ENCODE results near the gene EFR3B.

Gene EFR3B

DNA sequence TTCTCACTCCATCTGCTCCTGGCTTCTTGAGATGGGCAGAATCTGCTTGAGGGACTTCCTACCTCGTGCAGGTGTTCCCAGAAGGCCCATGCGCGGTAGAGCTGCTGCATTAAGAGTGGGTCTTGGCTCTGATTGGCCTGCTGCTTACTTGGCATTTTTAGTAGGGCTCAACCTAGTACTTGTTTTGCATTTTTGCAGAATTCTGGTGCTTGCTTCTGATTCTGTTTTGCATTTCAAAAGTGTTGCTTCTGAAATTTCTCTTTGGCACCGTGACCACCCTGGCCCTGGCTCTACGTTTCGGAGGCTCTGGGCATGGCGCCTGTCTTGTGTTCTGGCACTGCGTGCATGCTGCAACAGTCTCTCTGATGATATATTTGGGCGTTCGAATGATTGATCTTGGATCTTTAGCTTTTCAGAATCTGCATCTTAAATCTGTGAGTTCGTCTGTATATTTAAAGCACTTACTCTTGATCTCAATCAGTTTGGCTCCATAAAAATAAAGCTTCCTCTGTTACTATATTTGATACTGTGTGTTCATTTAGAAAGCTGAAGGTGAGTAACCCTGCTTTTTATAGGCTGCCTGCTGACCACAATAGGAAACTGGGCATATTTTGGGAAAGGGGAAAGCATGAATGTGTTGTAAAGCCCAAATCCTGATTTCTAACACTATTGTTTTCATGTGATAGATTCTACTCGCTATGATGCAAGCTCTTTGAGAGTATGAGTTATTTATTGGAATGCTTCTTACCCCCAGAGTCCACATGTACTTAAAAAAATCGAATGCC is 22.2 kb downstream of the EFR3B start:
- TF ChIP-seq, protein P1, sequence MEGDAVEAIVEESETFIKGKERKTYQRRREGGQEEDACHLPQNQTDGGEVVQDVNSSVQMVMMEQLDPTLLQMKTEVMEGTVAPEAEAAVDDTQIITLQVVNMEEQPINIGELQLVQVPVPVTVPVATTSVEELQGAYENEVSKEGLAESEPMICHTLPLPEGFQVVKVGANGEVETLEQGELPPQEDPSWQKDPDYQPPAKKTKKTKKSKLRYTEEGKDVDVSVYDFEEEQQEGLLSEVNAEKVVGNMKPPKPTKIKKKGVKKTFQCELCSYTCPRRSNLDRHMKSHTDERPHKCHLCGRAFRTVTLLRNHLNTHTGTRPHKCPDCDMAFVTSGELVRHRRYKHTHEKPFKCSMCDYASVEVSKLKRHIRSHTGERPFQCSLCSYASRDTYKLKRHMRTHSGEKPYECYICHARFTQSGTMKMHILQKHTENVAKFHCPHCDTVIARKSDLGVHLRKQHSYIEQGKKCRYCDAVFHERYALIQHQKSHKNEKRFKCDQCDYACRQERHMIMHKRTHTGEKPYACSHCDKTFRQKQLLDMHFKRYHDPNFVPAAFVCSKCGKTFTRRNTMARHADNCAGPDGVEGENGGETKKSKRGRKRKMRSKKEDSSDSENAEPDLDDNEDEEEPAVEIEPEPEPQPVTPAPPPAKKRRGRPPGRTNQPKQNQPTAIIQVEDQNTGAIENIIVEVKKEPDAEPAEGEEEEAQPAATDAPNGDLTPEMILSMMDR (conservative IDR thresholded peaks at IDR 0.05) = no peak
- H3K27ac ChIP-seq = no peak overlapping the region

DNA sequence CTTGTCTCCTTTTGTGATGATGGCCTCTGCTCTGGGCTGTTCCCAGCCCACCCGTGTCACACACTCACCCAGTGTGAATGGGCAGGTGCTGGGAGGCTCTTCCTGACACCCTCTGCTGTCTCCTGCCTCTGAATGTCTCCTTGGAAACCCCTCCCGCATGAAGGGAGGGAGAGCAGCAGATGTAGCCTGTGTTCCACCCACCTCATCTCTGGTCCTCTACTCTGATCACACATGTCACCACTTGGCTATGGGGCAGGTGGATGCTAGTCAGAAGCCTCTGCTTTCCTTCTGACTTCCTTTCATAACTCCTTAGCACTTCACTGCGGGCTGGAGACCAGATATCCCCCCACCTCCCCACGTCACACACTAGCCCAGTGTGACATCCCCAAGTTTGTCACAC is 23.9 kb downstream of the EFR3B start:
- TF ChIP-seq, protein P1 (conservative IDR thresholded peaks at IDR 0.05) = no peak
- H3K27ac ChIP-seq = no peak overlapping the region

DNA sequence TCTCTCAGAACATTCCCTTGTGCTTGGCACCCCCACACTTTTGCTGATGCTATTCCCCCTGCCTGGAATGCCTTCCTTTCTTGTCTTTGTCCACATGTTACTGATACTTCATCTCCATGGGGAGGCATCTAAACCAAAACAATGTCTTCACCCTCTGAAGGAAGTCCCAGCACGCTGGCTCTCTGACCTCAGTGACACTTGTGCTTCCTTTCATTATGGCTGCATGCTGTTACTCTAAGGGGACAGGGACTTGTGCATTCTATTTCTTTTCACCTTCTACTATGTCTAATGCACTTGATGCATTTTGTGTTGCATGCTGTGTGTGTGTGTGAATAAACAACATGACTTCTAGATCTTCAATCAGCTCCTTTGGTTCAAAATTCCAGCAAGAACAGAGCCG is 24.6 kb downstream of the EFR3B start:
- H3K27ac ChIP-seq = no peak overlapping the region
- TF ChIP-seq, protein P1 (conservative IDR thresholded peaks at IDR 0.05) = no peak

- TF ChIP-seq, protein P1 (conservative IDR thresholded peaks at IDR 0.05) = no peak
Observed at GRCh38 chr2:25068217-25068616, 26.3 kb downstream of the EFR3B start.

GRCh38 chr2:25071966-25072365 is 30.1 kb downstream of the EFR3B start:
- TF ChIP-seq, protein P1 (conservative IDR thresholded peaks at IDR 0.05) = no peak
- H3K27ac ChIP-seq = no peak overlapping the region

More at GRCh38 chr2:25068217-25068616, 26.3 kb downstream of the EFR3B start:
- no peak overlapping the region for H3K27ac ChIP-seq

DNA sequence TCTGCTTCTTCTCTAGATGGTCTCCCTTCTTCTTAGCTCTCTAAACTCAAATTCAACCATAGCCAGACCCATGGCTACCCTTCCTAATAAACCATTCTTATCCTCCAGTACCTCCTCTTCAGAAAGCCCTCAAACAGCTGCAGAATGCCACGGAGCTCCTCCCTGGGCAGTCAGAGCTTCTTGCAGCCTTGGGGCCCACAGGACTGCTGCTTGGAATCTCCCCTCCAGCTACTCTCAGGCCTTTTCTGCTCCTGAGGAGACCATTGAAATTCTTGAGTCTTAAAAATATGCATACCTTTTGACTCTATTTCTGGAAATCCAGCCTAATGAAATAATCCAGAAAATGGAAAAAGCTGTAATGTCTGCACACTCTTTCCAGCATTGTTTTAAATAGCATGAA is 30.7 kb downstream of the EFR3B start:
- TF ChIP-seq, protein P1 (conservative IDR thresholded peaks at IDR 0.05) = no peak
- H3K27ac ChIP-seq = no peak overlapping the region

GRCh38 chr2:25073025-25073424 is 31.1 kb downstream of the EFR3B start:
- TF ChIP-seq, protein P1 (conservative IDR thresholded peaks at IDR 0.05) = no peak
- H3K27ac ChIP-seq = no peak overlapping the region

Measured in VCaP (cell line).